ENCODE measurements around the gene CUL4A.

DNA sequence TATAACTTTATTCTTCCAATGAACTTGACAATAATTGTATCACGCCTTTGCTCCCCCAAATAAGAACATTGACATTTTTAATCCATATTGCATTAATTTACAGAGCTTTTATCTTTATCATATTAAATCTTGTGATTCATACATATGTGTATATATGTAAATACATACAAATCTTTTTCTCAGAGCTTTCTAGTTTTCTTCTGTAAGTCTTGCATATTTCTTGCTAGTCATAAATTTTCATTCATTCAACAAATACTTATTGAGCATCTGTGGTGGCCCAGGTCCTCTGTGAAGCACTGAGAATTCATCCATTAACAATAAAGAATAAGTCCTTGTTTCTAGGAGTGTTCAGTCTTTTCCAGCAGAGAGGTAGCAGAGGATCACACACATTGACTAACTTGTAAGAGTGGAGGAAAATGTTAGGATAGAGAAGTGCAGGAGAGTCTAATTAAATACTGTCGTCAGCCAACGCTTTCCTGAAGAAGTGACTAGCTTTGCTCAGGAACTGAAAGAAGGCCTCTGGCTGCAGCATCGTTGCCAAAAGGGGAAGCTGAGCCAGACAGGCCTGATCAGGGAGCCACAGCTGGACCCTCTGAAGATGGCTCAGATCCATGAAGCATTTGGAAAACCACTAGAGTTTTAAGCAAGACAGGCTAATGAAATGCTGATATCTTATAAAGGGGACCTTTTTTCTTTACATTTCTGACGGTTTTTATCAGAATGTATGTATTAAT lies 49.1 kb downstream of the CUL4A start:
- TF ChIP-seq, protein P1, sequence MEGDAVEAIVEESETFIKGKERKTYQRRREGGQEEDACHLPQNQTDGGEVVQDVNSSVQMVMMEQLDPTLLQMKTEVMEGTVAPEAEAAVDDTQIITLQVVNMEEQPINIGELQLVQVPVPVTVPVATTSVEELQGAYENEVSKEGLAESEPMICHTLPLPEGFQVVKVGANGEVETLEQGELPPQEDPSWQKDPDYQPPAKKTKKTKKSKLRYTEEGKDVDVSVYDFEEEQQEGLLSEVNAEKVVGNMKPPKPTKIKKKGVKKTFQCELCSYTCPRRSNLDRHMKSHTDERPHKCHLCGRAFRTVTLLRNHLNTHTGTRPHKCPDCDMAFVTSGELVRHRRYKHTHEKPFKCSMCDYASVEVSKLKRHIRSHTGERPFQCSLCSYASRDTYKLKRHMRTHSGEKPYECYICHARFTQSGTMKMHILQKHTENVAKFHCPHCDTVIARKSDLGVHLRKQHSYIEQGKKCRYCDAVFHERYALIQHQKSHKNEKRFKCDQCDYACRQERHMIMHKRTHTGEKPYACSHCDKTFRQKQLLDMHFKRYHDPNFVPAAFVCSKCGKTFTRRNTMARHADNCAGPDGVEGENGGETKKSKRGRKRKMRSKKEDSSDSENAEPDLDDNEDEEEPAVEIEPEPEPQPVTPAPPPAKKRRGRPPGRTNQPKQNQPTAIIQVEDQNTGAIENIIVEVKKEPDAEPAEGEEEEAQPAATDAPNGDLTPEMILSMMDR (IDR thresholded peaks at IDR 0.05; ENCODE audit: low read depth, low read length, poor library complexity, severe bottlenecking): no peak
- TF ChIP-seq EZH2phosphoT487 (IDR thresholded peaks at IDR 0.05; ENCODE audit: borderline replicate concordance, low read length): no peak
